ENCODE results near the gene ANTXR2.

GRCh38 chr4:79886021-79886420, 187.0 kb downstream of the ANTXR2 start:
- TF ChIP-seq CTCF (IDR thresholded peaks at IDR 0.05) (no peak), POLR2AphosphoS5 (IDR thresholded peaks at IDR 0.05) (no peak), POLR2A (IDR thresholded peaks at IDR 0.05) (no peak)
